ENCODE data around the gene GTF3C1.

GRCh38 chr16:27441276-27441675 is 108.4 kb downstream of the GTF3C1 start:
- no peak for TF ChIP-seq POLR2A (IDR thresholded peaks at IDR 0.05)
- TF ChIP-seq CTCF (IDR thresholded peaks at IDR 0.05) = no peak
